GM19397 (cell line): ENCODE data around the gene TNXB.
"Not testable (repeated sequence)": the region's sequence is repeated elsewhere in the genome, so short reads cannot be mapped to it uniquely, and the experiment has no call there.

Experiments used
- ATAC-seq: cut with Tn5 transposase; IDR thresholded peaks from one replicate; pipeline ENCODE4 v1.9.1; 2021; ENCODE audit warnings: mild to moderate bottlenecking, moderate library complexity; ENCODE audit not compliant: unreplicated experiment

TNXB gene

GRCh38 chr6:32113386-32114352 lies 4.5 kb upstream of the TNXB start:
- no peak for ATAC-seq

GRCh38 chr6:32112431-32112980 lies 3.4 kb upstream of the TNXB start:
- ATAC-seq, result no peak

DNA sequence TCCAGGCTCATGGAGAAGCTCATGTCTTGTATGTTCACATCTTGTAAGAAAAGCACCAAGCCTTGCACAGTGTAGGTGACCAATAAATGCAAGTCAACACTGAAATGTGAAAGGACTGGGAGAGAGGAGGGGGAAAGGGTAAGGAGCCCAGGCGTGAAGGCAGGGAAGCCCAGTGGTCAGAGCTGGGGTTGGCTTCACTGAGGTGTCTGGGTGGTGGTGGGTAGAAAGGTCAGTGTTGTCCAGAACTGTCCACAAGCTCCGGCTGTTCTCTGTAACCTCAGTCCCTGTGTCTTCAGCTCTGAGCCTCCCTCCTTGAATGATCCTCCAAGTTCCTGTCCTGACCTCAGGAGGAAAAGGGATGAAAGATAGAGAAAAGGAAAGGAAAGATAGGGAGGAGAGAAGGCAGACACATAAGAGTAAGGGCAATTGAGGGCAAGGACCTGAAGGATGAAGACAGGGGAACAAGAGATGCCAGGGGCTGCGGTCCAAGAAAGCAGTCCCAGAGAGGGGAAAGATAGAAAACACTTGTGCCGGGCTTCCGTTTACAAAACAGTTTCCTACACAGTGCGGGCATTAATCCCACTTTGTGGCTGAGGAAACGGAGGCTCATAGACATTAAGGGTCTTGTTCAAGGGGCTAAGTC lies 2.4 kb upstream of the TNXB start:
- ATAC-seq, result no peak

GRCh38 chr6:32110632-32111031 lies 1.5 kb upstream of the TNXB start:
- no peak for ATAC-seq

- ATAC-seq, result no peak
Observed at GRCh38 chr6:32109765-32110160, 625 bp upstream of the TNXB start.

DNA sequence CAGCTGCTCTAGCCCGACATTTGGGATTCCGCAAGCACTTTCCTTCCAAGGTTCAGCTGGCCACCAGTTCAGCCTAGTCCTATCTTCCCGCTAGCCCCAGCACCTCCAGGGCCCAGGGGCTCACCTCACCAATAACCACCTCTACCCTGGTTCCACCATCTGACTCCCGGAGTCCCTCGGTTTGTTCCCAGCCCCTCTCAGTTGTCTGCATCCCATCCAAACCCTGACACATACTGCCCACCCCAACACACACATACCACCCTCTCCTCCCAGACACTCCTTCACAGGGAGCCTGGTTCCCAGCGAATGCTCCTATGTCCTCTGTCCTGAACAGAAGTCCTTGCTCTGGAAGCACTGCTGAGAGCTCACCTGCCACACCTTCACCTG lies 418 bp downstream of the TNXB start:
- no peak for ATAC-seq

GRCh38 chr6:32108094-32108627 lies 977 bp downstream of the TNXB start:
- no peak for ATAC-seq

- ATAC-seq, result no peak
Observed at GRCh38 chr6:32107406-32107805, 1.7 kb downstream of the TNXB start.

DNA sequence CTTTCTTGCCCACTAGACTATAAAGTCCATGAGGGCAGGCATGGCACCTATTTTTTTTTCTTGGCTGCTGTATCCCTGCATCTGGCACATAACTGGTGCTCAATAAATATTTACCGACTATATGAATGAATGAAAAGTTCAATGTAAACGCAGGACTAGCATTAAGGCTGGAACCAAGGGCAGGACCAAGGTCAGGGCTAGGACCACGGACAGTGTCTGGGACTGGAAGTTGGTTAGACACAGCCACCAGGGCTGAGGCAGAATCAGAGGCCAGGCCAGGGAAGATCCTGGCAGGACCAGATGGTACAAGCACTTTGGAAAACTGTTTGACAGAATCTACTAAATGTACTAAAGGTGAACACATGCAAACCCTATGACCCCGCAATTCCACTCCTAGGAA lies 3.7 kb downstream of the TNXB start:
- no peak for ATAC-seq

- no peak for ATAC-seq
Observed at GRCh38 chr6:32102255-32102654, 6.9 kb downstream of the TNXB start.

DNA sequence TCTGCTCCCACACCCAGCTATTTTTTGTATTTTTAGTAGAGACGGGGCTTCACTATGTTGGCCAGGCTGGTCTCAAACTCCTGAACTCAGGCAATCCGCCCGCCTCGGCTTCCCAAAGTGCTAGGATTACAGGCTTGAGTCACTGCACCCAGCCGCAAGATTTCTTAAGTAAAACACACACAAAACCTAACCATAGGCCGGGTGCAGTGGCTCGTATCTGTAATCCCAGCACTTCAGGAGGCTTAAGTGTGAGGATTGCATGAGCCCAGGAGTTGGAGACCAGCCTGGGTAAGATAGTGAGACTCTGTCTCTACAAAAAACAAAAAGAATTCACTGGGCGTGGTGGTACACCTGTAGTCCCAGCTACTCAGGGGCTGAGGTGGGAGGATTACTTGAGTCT lies 8.9 kb downstream of the TNXB start:
- not testable (repeated sequence) for ATAC-seq

- no peak for ATAC-seq
Observed at GRCh38 chr6:32097364-32097763, 11.8 kb downstream of the TNXB start.

DNA sequence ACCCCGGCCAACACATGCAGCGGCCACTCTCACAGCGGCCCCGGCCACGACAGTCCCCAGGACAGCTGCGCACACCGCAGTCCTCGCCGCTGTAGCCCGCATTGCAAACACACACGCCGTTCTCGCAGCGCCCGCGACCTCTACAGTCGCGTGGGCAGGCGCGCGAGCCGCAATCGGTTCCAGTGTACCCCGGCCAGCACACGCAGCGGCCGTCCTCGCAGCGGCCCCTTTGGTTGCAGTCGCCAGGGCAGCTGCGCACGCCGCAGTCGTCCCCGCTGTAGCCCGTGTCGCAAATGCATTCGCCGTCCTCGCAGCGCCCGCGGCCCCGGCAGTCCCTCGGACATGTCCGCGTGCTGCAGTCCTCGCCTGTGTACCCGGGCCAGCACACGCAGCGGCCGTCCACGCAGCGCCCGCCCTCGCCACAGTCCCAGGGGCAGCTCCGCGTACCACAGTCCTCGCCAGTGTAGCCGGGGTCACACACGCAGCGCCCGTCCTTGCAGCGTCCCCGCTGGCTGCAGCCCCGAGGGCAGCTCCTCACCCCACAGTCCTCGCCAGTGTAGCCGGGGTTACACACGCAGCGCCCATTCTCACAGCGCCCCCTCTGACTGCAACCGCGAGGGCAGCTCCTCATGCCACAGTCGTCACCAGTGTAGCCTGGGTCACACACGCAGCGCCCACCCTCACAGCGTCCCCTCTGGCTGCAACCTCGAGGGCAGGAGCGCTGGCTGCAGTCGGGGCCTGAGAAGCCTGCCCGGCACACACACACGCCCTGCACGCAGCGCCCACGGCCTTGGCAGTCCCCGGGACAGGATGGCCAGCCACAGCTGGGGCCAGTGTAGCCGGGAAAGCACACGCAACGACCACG lies 12.5 kb downstream of the TNXB start:
- no peak for ATAC-seq

GRCh38 chr6:32096087-32096393 lies 13.1 kb downstream of the TNXB start:
- no peak for ATAC-seq

DNA sequence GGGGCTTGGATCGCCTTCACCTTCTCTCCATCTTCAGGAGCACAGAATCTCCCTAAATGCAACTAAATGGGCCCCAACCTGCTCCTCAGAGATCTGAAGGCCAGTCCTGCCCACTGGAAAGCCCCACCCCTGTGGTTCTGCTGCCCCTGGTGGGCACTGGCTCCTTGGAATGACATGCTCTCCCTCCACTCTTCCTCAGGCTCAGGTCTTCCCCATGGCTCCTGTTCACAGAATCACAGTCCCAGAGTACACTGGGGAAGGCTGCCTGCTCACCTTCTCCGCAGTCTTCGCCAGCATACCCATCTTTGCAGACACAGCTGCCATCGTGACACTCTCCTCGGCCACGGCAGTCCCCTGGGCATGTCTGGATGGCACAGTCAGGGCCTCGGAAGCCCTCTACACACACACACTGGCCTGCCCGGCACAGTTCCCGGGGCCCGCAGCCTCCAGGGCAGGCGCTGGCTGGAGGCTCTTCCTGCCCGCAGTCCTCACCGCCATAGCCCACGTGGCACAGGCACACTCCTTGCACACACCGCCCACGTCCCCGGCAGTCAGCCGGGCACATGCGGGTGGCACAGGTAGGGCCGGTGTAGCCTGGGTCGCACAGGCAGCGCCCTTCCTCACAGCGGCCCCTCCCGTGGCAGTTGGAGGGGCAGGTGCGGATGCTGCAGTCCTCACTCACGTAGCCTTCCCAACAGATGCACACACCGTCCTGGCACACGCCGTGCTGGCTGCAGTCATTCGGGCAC lies 13.6 kb downstream of the TNXB start:
- ATAC-seq, result no peak

GRCh38 chr6:32092760-32093497 lies 16.2 kb downstream of the TNXB start:
- no peak for ATAC-seq

DNA sequence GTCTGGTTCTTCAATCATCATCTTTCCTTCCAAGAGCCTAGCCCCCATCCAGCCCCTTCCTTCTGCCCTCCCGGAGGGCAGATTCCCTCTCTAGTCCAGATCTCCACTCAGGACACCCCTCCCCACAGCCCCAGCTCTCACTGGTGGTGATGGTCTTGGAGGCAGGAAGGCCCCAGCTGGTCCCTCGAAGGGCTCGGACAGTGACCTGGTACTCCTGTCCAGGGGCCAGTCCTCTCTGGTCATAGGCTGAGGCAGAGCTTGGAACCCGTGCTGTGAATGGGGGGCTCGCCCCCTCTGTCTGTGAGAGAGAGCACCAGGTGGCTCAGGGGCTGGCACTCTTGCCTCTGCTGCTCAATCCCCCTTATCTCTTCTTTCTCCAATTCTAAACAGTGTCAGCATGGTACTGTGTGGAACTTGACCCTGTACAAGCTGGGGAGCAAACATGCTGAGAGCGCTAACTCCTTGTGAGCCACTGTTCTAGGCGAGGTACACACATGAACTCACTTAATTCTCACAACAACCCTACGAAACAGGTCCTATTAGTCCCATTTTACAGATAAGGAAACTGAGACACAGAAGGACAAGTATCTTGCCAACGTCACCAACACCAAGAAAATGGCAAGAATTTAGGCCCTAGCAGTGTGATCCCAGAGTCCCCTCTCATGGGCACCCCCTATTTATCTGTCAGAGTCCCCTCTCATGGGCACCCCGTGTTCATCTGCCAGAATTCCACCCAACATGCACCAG lies 19.9 kb downstream of the TNXB start:
- ATAC-seq, result no peak

GRCh38 chr6:32088487-32089049 lies 20.6 kb downstream of the TNXB start:
- ATAC-seq, result no peak
